K562 (cell line): ENCODE measurements around the gene SPRR2A. TPM values are rescaled to one million over a fixed set of nuclear protein-coding genes. Genes with fewer than 3 reads are reported as not detected.

ENCODE experiments used
- ARID1B ChIP-seq: fragments of 450-650 bp; IDR thresholded peaks from 2 replicates; pipeline ENCODE4 v1.6.1; 2016; ENCODE audit warnings: antibody characterized with exemption, mild to moderate bottlenecking, inconsistent platforms
- DLX4 ChIP-seq: fragments of 250-450 bp; sonication (Bioruptor Pico); IDR thresholded peaks from 2 replicates; pipeline ENCODE4 v1.6.1; 2021; ENCODE audit warnings: mild to moderate bottlenecking
- DNMT1 ChIP-seq: fragments of 450-650 bp; IDR thresholded peaks from 2 replicates; pipeline ENCODE4 v1.6.1; 2016; ENCODE audit warnings: antibody characterized with exemption, mild to moderate bottlenecking
- GMEB1 ChIP-seq: fragments of 250-450 bp; sonication (Bioruptor Pico); IDR thresholded peaks from 2 replicates; pipeline ENCODE4 v1.4.0; 2020; ENCODE audit warnings: mild to moderate bottlenecking
- HDAC1 ChIP-seq, 2 experiments: fragments of 450-650 bp; IDR thresholded peaks; 2 replicates each; pipeline ENCODE4 v1.6.1; 2016 to 2017; ENCODE audit warnings: inconsistent platforms in 1 of 2, mild to moderate bottlenecking in 1 of 2, moderate library complexity in 1 of 2
- HNRNPL ChIP-seq: fragments of 200-400 bp; formaldehyde crosslinking; IDR thresholded peaks from 2 replicates; pipeline ENCODE4 v1.6.1; 2017; ENCODE audit warnings: low read depth, mild to moderate bottlenecking, low read length
- NFYB ChIP-seq: IDR thresholded peaks from 2 replicates; pipeline ENCODE4 v1.6.1; 2011; ENCODE audit warnings: mild to moderate bottlenecking, moderate library complexity; ENCODE audit not compliant: insufficient read length; ENCODE audit errors: extremely low read depth
- RBM39 ChIP-seq: fragments of 200-400 bp; formaldehyde crosslinking; optimal IDR thresholded peaks from 2 replicates; pipeline ENCODE3; 2018; ENCODE audit warnings: low read depth, low read length
- SMAD3 ChIP-seq: fragments of 450-650 bp; formaldehyde crosslinking; conservative IDR thresholded peaks from 2 replicates; pipeline ENCODE4 v1.4.0; 2020; ENCODE audit warnings: mild to moderate bottlenecking
- SMC3 ChIP-seq: conservative IDR thresholded peaks from 2 replicates; pipeline ENCODE4 v1.6.1; 2011; ENCODE audit warnings: low read depth, low read length, improper control_type of control experiment; ENCODE audit not compliant: insufficient read depth
- ZC3H4 ChIP-seq: sonication (generic); formaldehyde crosslinking; IDR thresholded peaks from 2 replicates; pipeline ENCODE4 v1.9.0; 2021; ENCODE audit warnings: missing genetic modification reagents, borderline replicate concordance
- ZNF143 ChIP-seq: sonication (generic); formaldehyde crosslinking; IDR thresholded peaks from 2 replicates; pipeline ENCODE4 v1.9.0; 2022; ENCODE audit warnings: mild to moderate bottlenecking, missing genetic modification reagents
- ZNF551 ChIP-seq: fragments of 250-450 bp; sonication (Bioruptor Pico); IDR thresholded peaks from 2 replicates; pipeline ENCODE4 v1.5.0; 2021; ENCODE audit warnings: mild to moderate bottlenecking, moderate library complexity
- polyA plus RNA-seq, 8 experiments: library from polyadenylated mRNA; depleted of rRNA in 4 of 8; stranded (reverse) in 5 of 8; unstranded in 3 of 8; fragments of >200 nt; fragmentation: Nextera tagmentation in 2 of 8; fragmentation: Illumina TruSeq in 1 of 8; extraction: Ambion mirVana in 2 of 8; extraction: Trizol in 1 of 8; gene quantifications; 2 replicates each; pipeline versions ENCODE4 v1.2.1 to v1.2.3, GENCODE V29; 2011 to 2014; ENCODE audit warnings: inconsistent platforms in 1 of 8, missing spikeins in 1 of 8
- total RNA-seq, 7 experiments: library from RNA; depleted of rRNA in 6 of 7; stranded (reverse); fragments of >200 nt in 6 of 7; fragmentation: Illumina TruSeq in 2 of 7; extraction: Trizol in 2 of 7; gene quantifications; 2 replicates each; pipeline versions ENCODE4 v1.2.1 to v1.2.3, GENCODE V29; 2011 to 2021; ENCODE audit warnings: low replicate concordance in 1 of 7
- TF ChIP-seq, protein P1 (sequence below): fragments of 250-450 bp; sonication (Bioruptor Pico); IDR thresholded peaks from 2 replicates; pipeline ENCODE4 v1.9.0; 2021; ENCODE audit warnings: mild to moderate bottlenecking, inconsistent platforms
- TF ChIP-seq, protein P2 (sequence below): sonication (generic); formaldehyde crosslinking; IDR thresholded peaks from 2 replicates; pipeline ENCODE4 v1.8.1; 2022; ENCODE audit warnings: missing genetic modification reagents
- TF ChIP-seq, protein P3 (sequence below): fragments of 450-650 bp; formaldehyde crosslinking; IDR thresholded peaks from 2 replicates; pipeline ENCODE4 v1.4.0; 2020; ENCODE audit warnings: mild to moderate bottlenecking, mixed read lengths
- TF ChIP-seq, protein P4 (sequence below), 2 experiments: fragments of 450-650 bp in 1 of 2; IDR thresholded peaks; 2 replicates each; pipeline ENCODE4 v1.6.1; 2011 to 2017; ENCODE audit warnings: low read depth in 2 of 2, antibody characterized with exemption in 1 of 2, borderline replicate concordance in 1 of 2, low read length in 1 of 2, mild to moderate bottlenecking in 1 of 2, mixed read lengths in 1 of 2; ENCODE audit not compliant: control insufficient read depth in 1 of 2

SPRR2A gene
- total and polyA plus RNA-seq, 9 of the 15 experiments (the other 6 are each of a cell fraction or from before 2014, with no cell fraction given), result 0.17 TPM; not detected in 8

DNA sequence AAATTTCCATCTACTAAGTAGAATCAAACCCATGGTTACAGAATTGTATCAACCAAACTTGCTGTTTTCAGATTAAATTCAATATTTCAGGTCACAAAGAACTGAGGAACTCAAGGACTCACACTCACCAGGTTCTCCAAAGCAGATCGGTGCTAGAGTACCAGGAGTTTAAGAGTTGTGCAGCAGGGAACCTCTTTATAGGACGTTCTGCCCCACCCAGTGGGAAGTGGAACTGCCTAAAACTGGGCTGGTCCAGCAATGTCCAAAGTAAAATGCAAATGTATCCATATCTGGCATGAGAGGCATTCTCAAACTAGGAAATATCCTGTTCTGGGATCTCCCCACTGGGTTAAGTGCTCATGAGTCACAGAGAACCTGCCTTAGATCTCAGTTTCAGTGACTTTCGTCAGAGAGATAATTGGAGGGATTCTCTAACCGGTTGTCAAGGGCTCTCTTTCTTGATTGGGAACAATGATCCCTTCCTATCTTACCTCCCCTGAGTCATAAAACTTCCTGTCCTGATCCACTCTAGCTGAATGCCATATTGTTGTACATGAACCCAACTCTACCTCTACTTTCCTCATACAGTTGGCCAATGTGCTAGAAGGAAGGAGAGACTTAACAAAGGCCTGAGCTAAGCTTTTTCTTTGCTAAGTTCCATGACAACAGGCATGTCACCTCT is 16.2 kb downstream of the SPRR2A start, which contains the start of gene SPRR2D (continued):
- TF ChIP-seq, protein P1, sequence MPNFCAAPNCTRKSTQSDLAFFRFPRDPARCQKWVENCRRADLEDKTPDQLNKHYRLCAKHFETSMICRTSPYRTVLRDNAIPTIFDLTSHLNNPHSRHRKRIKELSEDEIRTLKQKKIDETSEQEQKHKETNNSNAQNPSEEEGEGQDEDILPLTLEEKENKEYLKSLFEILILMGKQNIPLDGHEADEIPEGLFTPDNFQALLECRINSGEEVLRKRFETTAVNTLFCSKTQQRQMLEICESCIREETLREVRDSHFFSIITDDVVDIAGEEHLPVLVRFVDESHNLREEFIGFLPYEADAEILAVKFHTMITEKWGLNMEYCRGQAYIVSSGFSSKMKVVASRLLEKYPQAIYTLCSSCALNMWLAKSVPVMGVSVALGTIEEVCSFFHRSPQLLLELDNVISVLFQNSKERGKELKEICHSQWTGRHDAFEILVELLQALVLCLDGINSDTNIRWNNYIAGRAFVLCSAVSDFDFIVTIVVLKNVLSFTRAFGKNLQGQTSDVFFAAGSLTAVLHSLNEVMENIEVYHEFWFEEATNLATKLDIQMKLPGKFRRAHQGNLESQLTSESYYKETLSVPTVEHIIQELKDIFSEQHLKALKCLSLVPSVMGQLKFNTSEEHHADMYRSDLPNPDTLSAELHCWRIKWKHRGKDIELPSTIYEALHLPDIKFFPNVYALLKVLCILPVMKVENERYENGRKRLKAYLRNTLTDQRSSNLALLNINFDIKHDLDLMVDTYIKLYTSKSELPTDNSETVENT (CRISPR knock-in tag), result no peak
- TF ChIP-seq RBM39 (no peak), NFYB (no peak), ZC3H4 (no peak), HNRNPL (no peak), GMEB1 (CRISPR knock-in tag) (no peak), ZNF551 (CRISPR knock-in tag) (no peak), SMC3 (no peak), SMAD3 (CRISPR knock-in tag) (no peak), HDAC1 (IDR thresholded peaks at IDR 0.05) (no peak), ZNF143 (CRISPR knock-in tag) (no peak), ARID1B (peak; percentile 69), DNMT1 (no peak), DLX4 (CRISPR knock-in tag) (no peak)
- TF ChIP-seq, protein P2, sequence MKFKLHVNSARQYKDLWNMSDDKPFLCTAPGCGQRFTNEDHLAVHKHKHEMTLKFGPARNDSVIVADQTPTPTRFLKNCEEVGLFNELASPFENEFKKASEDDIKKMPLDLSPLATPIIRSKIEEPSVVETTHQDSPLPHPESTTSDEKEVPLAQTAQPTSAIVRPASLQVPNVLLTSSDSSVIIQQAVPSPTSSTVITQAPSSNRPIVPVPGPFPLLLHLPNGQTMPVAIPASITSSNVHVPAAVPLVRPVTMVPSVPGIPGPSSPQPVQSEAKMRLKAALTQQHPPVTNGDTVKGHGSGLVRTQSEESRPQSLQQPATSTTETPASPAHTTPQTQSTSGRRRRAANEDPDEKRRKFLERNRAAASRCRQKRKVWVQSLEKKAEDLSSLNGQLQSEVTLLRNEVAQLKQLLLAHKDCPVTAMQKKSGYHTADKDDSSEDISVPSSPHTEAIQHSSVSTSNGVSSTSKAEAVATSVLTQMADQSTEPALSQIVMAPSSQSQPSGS (CRISPR knock-in tag), result no peak
- TF ChIP-seq, protein P3, sequence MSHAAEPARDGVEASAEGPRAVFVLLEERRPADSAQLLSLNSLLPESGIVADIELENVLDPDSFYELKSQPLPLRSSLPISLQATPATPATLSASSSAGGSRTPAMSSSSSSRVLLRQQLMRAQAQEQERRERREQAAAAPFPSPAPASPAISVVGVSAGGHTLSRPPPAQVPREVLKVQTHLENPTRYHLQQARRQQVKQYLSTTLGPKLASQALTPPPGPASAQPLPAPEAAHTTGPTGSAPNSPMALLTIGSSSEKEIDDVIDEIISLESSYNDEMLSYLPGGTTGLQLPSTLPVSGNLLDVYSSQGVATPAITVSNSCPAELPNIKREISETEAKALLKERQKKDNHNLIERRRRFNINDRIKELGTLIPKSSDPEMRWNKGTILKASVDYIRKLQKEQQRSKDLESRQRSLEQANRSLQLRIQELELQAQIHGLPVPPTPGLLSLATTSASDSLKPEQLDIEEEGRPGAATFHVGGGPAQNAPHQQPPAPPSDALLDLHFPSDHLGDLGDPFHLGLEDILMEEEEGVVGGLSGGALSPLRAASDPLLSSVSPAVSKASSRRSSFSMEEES (CRISPR knock-in tag), result no peak
- TF ChIP-seq, protein P4, sequence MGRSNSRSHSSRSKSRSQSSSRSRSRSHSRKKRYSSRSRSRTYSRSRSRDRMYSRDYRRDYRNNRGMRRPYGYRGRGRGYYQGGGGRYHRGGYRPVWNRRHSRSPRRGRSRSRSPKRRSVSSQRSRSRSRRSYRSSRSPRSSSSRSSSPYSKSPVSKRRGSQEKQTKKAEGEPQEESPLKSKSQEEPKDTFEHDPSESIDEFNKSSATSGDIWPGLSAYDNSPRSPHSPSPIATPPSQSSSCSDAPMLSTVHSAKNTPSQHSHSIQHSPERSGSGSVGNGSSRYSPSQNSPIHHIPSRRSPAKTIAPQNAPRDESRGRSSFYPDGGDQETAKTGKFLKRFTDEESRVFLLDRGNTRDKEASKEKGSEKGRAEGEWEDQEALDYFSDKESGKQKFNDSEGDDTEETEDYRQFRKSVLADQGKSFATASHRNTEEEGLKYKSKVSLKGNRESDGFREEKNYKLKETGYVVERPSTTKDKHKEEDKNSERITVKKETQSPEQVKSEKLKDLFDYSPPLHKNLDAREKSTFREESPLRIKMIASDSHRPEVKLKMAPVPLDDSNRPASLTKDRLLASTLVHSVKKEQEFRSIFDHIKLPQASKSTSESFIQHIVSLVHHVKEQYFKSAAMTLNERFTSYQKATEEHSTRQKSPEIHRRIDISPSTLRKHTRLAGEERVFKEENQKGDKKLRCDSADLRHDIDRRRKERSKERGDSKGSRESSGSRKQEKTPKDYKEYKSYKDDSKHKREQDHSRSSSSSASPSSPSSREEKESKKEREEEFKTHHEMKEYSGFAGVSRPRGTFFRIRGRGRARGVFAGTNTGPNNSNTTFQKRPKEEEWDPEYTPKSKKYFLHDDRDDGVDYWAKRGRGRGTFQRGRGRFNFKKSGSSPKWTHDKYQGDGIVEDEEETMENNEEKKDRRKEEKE (IDR thresholded peaks at IDR 0.05; ENCODE audit: borderline replicate concordance in 1 of 2, control insufficient read depth in 1 of 2, low read depth in 2 of 2, low read length in 1 of 2), result no peak
